ENCODE measurements around the gene SSC4D. TPM values are rescaled to one million over a fixed set of nuclear protein-coding genes. Genes with fewer than 3 reads are reported as not detected.

SSC4D gene
- total and polyA plus RNA-seq, 9 of the 15 experiments (the other 6 are each of a cell fraction or from before 2014, with no cell fraction given): 0.06 to 1.1 (median 0.85) TPM; not detected in 1

DNA sequence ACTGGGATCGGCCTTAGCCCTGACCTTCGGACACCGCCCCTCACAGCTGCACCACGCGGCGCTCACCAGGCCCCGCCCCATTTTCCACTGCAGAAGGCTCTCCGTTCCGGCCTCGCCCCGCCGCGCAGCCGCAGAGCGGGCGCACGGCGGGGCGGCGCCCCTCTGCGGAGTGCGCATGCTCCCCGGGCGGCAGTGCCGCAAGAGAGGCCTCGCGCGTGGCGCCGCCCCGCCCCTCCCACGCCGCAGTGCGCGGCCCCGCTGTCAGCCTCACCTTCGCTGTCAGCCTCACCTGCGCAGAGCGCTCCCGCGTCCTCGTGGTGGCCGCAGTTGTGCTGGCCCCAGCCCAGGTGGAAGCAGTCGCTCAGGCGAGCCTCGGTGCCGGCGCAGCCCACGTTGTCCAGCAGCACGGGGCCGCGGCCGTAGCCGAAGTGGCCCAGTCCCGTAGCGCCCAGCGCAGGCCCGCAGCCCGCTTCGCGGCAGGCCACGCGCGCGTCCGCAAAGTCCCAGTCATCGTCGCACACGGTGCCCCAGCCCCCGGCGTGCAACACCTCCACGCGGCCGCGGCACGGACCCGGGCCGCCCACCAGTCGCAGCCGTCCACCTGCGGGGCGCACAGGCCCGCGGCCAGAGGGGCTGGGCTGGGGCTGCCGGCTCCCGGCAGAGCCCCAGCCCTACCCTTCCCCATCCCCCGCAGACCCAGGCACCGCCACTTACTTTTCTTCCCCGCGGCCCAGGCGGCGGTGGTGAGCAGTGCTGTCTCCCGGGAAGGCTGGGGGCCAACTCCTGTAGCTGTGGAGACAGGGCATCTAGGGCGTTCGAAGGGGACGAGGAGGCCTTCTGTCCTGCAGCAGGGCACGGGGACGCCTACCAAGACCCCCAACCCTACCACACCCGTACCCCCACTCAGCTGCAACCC lies 16.1 kb downstream of the SSC4D start (continued):
- TF ChIP-seq IRF1 (CRISPR knock-in tag; IDR thresholded peaks at IDR 0.05; ENCODE audit: borderline replicate concordance): no peak
- no peak for TF ChIP-seq CLOCK (CRISPR knock-in tag; IDR thresholded peaks at IDR 0.05; ENCODE audit: borderline replicate concordance)
- TF ChIP-seq ZNF124 (CRISPR knock-in tag; IDR thresholded peaks at IDR 0.05): no peak
- TF ChIP-seq, protein P1, sequence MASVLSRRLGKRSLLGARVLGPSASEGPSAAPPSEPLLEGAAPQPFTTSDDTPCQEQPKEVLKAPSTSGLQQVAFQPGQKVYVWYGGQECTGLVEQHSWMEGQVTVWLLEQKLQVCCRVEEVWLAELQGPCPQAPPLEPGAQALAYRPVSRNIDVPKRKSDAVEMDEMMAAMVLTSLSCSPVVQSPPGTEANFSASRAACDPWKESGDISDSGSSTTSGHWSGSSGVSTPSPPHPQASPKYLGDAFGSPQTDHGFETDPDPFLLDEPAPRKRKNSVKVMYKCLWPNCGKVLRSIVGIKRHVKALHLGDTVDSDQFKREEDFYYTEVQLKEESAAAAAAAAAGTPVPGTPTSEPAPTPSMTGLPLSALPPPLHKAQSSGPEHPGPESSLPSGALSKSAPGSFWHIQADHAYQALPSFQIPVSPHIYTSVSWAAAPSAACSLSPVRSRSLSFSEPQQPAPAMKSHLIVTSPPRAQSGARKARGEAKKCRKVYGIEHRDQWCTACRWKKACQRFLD (CRISPR knock-in tag; IDR thresholded peaks at IDR 0.05): peak; percentile 89; the same call in 1 of the 2 replicates
- TF ChIP-seq RHOXF2B (CRISPR knock-in tag; conservative IDR thresholded peaks at IDR 0.05): peak; percentile 63; the same call in 1 of the 2 replicates
- TF ChIP-seq KLF1 (tag; IDR thresholded peaks at IDR 0.05): peak; percentile 93
- no peak for TF ChIP-seq ZNF143 (CRISPR knock-in tag; IDR thresholded peaks at IDR 0.05)
- TF ChIP-seq, protein P2, sequence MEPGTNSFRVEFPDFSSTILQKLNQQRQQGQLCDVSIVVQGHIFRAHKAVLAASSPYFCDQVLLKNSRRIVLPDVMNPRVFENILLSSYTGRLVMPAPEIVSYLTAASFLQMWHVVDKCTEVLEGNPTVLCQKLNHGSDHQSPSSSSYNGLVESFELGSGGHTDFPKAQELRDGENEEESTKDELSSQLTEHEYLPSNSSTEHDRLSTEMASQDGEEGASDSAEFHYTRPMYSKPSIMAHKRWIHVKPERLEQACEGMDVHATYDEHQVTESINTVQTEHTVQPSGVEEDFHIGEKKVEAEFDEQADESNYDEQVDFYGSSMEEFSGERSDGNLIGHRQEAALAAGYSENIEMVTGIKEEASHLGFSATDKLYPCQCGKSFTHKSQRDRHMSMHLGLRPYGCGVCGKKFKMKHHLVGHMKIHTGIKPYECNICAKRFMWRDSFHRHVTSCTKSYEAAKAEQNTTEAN (CRISPR knock-in tag; IDR thresholded peaks at IDR 0.05): no peak
- TF ChIP-seq, protein P3, sequence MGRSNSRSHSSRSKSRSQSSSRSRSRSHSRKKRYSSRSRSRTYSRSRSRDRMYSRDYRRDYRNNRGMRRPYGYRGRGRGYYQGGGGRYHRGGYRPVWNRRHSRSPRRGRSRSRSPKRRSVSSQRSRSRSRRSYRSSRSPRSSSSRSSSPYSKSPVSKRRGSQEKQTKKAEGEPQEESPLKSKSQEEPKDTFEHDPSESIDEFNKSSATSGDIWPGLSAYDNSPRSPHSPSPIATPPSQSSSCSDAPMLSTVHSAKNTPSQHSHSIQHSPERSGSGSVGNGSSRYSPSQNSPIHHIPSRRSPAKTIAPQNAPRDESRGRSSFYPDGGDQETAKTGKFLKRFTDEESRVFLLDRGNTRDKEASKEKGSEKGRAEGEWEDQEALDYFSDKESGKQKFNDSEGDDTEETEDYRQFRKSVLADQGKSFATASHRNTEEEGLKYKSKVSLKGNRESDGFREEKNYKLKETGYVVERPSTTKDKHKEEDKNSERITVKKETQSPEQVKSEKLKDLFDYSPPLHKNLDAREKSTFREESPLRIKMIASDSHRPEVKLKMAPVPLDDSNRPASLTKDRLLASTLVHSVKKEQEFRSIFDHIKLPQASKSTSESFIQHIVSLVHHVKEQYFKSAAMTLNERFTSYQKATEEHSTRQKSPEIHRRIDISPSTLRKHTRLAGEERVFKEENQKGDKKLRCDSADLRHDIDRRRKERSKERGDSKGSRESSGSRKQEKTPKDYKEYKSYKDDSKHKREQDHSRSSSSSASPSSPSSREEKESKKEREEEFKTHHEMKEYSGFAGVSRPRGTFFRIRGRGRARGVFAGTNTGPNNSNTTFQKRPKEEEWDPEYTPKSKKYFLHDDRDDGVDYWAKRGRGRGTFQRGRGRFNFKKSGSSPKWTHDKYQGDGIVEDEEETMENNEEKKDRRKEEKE (IDR thresholded peaks at IDR 0.05; ENCODE audit: borderline replicate concordance in 1 of 2, control insufficient read depth in 1 of 2, low read depth in 2 of 2, low read length in 1 of 2): no peak
- TF ChIP-seq, protein P4, sequence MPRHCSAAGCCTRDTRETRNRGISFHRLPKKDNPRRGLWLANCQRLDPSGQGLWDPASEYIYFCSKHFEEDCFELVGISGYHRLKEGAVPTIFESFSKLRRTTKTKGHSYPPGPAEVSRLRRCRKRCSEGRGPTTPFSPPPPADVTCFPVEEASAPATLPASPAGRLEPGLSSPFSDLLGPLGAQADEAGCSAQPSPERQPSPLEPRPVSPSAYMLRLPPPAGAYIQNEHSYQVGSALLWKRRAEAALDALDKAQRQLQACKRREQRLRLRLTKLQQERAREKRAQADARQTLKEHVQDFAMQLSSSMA (CRISPR knock-in tag; IDR thresholded peaks at IDR 0.05): peak; percentile 61; the same call in 1 of the 2 replicates
- no peak for TF ChIP-seq ATF4 (CRISPR knock-in tag; IDR thresholded peaks at IDR 0.05)

Data from K562 (cell line).